GM19025 (cell line): ENCODE data around the gene ATP12A.

Experiments used
- ATAC-seq: cut with Tn5 transposase; IDR thresholded peaks from one replicate; pipeline ENCODE4 v1.9.1; 2021; ENCODE audit warnings: mild to moderate bottlenecking, low read depth, moderate library complexity; ENCODE audit not compliant: unreplicated experiment

ATP12A gene

GRCh38 chr13:24662195-24663088 is 17.8 kb upstream of the ATP12A start:
- ATAC-seq, result no peak

GRCh38 chr13:24663089-24663395 is 17.2 kb upstream of the ATP12A start:
- no peak for ATAC-seq

- no peak for ATAC-seq
Observed at GRCh38 chr13:24663586-24663985, 16.6 kb upstream of the ATP12A start.

- no peak for ATAC-seq
Observed at GRCh38 chr13:24664726-24665409, 15.3 kb upstream of the ATP12A start.

GRCh38 chr13:24668511-24668910 is 11.7 kb upstream of the ATP12A start:
- no peak for ATAC-seq

- ATAC-seq, result no peak
Observed at GRCh38 chr13:24668955-24669582, 11.1 kb upstream of the ATP12A start.

GRCh38 chr13:24670174-24670573 is 10.0 kb upstream of the ATP12A start:
- ATAC-seq, result no peak

GRCh38 chr13:24670961-24671381 is 9.2 kb upstream of the ATP12A start:
- ATAC-seq, result no peak

- ATAC-seq, result no peak
Observed at GRCh38 chr13:24671386-24672113, 8.7 kb upstream of the ATP12A start.

- ATAC-seq, result no peak
Observed at GRCh38 chr13:24672141-24673132, 7.8 kb upstream of the ATP12A start.

- ATAC-seq, result no peak
Observed at GRCh38 chr13:24675806-24676570, 4.2 kb upstream of the ATP12A start.

GRCh38 chr13:24678151-24678550 is 2.1 kb upstream of the ATP12A start:
- ATAC-seq, result no peak

- ATAC-seq, result no peak
Observed at GRCh38 chr13:24679686-24680085, 522 bp upstream of the ATP12A start.

- ATAC-seq, result no peak
Observed at GRCh38 chr13:24680921-24681604, 855 bp downstream of the ATP12A start.

GRCh38 chr13:24681930-24682329 is 1.7 kb downstream of the ATP12A start:
- ATAC-seq, result no peak

GRCh38 chr13:24682353-24682752 is 2.1 kb downstream of the ATP12A start:
- ATAC-seq, result no peak

GRCh38 chr13:24683351-24683750 is 3.1 kb downstream of the ATP12A start:
- no peak for ATAC-seq

- peak; percentile 44 for ATAC-seq
Observed at GRCh38 chr13:24683838-24684599, 3.8 kb downstream of the ATP12A start.
